ENCODE data around the gene RETREG2.
"Not testable (repeated sequence)": the region's sequence is repeated elsewhere in the genome, so short reads cannot be mapped to it uniquely, and the experiment has no call there.

Gene RETREG2

DNA sequence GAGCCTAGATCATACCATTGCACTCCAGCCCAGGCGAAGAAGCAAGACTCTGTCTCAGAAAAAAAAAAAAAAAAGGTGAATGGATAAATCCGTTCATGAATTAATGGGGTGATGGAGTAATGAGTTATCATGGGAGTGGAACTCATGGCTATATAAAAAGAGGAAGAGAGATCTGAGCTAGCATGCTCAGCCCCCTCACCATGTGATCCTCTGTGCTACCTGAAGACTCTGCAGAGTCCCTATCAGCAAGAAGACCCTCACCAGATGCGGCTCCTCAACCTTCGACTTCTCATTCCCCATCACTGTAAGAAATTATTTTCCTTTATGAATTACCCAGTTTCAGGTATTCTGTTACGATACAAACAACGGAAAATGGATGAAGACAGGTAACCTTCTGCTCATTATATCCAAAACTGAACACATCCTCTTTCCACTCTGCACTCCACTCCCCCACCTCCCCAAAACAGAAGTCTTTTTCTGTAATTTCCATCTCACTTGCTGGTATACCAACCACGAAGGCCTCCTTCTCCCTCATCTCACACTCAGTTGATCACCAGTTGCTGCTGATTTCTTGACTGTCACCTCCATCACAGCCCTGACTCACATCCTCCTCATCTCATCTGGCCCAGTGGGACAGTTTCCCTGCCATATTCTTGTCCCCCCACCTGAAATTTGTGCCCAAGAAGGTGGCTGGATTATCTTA, 8.8 kb downstream of the RETREG2 start:
- no peak for DNase-seq

- DNase-seq: no peak
Observed at GRCh38 chr2:219197388-219197787, 19.3 kb downstream of the RETREG2 start.

DNA sequence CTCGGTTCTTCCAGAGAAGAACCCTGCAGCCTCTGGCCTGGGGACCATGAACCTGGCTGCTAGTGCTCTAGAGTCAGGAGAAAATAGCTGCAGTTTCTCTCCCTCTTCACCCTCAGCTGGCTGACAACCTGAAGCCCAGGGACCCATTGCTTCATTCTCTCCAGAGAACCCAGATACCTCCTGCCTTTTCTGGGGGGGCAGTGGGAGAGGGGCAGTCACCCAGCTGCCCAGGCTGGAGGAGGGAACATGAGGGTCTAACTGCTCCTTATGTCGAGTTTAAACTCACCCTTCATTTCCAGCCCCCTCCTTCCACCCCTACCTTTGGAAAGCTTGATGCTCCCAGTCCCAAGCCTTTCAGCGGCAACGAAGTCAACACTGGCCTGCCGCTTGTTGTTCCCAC, 20.9 kb downstream of the RETREG2 start:
- DNase-seq: no peak

DNA sequence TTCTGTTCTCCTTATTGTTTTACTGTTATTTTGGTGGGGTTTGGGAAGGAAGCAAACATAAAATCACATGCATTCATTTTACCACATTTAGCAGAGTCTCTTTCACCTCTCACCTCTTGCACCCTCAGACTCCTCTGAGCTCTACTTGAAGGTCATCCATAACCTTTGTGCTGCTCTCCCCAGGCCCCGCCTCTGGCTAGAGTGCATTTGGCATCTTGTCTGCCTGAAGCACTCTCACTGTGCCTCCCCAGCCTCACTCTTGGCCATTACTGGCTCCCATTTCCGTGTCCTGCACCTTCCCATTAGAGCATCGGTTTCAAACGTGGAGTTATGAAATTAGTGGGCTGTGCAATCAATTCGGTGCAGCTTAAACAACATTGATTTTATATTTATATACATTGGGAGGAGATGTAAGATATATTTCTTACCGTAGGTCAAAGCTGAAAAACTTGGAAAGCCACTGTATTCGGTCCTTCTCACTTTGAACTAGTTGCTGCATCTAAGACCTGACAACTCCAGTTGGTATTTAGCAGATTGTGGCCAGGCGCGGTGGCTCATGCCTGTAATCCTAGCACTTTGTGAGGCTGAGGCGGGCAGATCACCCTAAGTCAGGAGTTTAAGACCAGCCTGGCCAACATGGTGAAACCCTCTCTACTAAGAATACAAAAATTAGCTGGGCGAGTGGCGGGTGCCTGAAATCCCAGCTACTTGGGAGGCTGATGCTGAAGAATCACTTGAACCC, 21.6 kb downstream of the RETREG2 start:
- no peak for DNase-seq

- peak in 1 of 56 donors; percentile 30 for DNase-seq
Observed at GRCh38 chr2:219200502-219201326, 22.6 kb downstream of the RETREG2 start.

GRCh38 chr2:219201331-219201730, 23.3 kb downstream of the RETREG2 start:
- DNase-seq: not testable (repeated sequence)

- DNase-seq: no peak
Observed at GRCh38 chr2:219204425-219205164, 26.5 kb downstream of the RETREG2 start.

DNA sequence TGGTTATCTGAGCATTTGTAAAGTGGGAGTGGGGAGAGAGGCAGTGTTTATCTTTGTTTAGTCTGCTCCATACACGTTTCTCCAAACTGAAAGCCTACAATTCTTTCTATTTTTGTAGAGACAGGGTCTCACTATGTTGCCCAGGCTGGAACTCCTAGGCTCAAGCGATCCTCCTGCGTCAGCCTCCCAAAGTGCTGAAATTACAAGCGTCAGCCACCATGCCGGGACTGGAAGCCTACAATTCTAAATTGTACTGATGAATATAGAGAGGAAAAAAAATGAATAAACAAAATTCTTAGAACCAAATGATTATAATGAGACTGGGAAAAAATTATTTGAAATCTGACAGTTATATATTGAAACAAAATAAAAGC, 27.1 kb downstream of the RETREG2 start:
- no peak for DNase-seq

- no peak for DNase-seq
Observed at GRCh38 chr2:219205981-219206327, 27.9 kb downstream of the RETREG2 start.

DNA sequence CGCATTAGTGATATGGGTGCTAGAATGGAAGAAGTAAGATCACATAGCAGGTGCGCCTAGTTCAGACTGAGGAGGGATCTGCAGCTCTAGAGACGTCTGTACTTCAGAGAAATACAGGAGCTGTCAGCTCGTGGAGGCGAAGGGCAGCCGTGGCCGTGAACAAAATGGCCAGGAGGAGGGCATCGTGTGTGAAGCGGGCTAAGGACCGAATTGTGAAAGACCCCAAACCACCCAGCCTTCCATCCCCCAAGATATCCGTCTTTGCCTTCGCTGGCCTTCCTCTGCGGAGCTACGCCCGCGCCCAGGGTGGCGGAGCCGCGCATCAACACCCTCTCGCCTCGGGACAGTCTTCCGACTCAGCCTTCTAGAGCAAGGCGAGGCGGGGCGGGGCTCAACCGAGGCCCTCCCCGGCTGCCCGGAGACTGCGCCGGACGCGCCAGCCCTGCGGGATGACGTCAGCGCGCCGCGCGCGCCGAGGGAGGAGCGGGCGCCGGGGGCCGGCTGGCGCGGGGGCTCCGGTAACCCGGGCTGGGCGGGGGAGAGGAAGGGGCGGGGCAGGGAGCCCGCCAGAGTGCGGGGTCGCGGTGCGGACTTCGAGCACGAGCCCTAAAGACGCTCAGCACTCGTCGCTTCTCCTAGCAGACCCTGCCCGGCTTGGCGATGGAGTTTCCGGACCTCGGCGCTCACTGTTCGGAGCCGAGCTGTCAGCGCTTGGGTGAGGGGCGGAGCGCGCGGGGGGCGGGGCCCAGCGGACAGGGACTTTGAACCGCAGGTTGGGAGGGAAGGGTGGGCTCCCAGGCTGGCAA, 28.5 kb downstream of the RETREG2 start, which contains the start of gene ZFAND2B:
Gene ZFAND2B, plus strand, starts transcription at position 455 of the 806 bp plus-strand sequence. Its CDS starts 206 bp downstream, at position 661.
- DNase-seq: peak; percentile 36 to 97 (median 90)

- peak in 5 of 56 donors; percentile 22 to 90 (median 57) for DNase-seq
Observed at GRCh38 chr2:219207134-219207883, 29.2 kb downstream of the RETREG2 start.

DNA sequence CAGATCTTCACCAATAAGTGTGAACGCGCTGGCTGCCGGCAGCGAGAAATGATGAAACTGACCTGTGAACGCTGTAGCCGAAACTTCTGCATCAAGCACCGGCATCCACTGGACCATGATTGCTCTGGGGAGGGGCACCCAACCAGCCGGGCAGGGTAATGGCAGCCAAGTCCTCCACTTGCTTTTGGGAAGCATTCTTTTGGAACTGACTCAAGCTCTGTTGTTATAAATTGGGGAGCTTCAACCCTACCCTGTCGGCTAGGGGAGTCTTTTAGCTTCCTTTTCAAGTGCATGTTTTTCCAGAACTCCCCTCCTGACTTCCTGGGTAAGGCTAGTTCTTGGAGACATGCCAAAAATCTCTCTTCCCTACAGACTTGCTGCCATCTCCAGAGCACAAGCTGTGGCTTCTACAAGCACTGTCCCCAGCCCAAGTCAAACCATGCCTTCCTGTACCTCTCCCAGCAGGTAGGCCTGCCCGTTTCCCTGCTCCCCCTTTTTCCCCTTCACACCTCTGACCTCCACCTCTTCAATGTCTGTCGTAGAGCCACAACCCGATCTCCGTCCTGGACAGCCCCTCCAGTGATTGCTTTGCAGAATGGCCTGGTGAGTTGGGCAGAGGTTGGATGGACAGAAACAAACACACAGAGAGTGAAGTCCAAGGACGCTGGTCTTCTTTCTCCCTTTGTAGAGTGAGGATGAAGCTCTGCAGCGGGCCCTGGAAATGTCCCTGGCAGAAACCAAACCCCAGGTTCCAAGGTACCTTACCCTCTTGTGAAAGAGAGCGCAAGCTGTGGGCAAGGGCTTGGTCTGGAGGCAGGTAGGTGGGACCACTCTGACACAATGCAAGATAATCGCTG, 30.0 kb downstream of the RETREG2 start:
- DNase-seq: peak in 1 of 56 donors; percentile 38

DNA sequence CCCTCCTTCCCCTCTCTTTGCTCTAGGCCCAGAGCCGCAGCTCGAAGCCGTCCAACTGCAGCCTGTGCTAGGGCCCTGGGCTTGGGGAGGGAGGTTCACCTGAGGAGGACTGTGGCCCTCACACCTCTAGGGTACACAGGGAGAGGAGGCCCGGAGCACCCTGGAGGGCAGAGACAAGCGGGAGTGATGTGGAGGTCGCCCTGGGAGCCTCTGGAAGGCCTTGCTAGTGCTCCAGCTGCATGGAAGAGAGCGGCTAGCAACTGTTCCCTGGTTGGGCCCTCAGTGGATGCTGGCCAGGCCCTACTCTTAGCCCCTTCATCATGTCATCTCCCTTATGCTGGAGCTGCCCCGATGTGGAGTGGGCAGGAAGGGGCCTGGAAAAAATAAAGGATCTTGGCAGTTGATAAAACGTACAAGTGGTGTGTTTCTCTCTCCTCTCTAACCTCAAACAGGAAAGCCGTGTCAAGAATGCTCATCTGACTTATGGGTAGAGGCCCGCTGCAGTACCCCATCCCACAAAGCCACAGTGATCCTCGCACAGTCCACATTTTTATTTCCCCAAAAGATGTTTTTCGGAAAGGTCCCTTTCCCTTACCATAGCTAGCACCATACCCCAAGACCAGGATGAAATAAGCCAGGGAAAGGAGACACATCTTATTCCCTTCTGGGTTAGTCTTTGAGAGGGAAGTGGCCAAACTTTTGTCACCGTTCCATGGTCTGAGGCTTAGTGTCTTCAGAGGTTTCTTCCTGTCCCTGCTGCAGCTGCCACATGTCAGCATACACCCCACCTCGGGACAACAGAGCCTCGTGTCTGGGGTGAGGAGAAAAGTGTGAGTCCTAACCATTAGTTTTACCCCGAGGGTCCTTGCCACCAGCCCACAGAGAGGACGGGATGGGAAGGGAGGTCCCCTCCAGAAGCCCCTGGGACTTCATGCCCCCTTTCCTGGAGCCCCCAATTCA, 31.4 kb downstream of the RETREG2 start:
- DNase-seq: no peak

GRCh38 chr2:219210196-219210885, 32.3 kb downstream of the RETREG2 start:
- no peak for DNase-seq

GRCh38 chr2:219210886-219211362, 32.8 kb downstream of the RETREG2 start:
- no peak for DNase-seq

- no peak for DNase-seq
Observed at GRCh38 chr2:219213026-219213415, 34.9 kb downstream of the RETREG2 start.

Data from amygdala (tissue), 56 donors.